Loucy (cell line): ENCODE results near the gene ARHGEF17.

Source experiments
- H2AFZ ChIP-seq: fragments of 200-600 bp; sonication (generic); 2 replicates; pipeline ENCODE4 v1.6.0; 2016; ENCODE audit warnings: antibody characterized with exemption, mild to moderate bottlenecking, low read length, moderate library complexity
- H3F3A ChIP-seq: fragments of 200-600 bp; 2 replicates; pipeline ENCODE4 v1.6.0; 2016; ENCODE audit warnings: antibody characterized with exemption, low read depth, mild to moderate bottlenecking
- H3K27me3 ChIP-seq: fragments of 200-600 bp; sonication (generic); 2 replicates; pipeline ENCODE4 v1.6.1; 2014; ENCODE audit warnings: low read length, mild to moderate bottlenecking; ENCODE audit not compliant: insufficient read depth, poor library complexity, severe bottlenecking
- H3K36me3 ChIP-seq: fragments of 200-600 bp; sonication (generic); 2 replicates; pipeline ENCODE4 v1.6.1; 2016; ENCODE audit warnings: low read length; ENCODE audit not compliant: insufficient read depth
- H3K4me1 ChIP-seq: fragments of 200-600 bp; sonication (generic); 2 replicates; pipeline ENCODE4 v1.5.1; 2014; ENCODE audit warnings: low read length, mild to moderate bottlenecking; ENCODE audit not compliant: insufficient read depth, poor library complexity, severe bottlenecking
- H3K4me2 ChIP-seq: fragments of 200-600 bp; sonication (generic); 2 replicates; pipeline ENCODE4 v1.6.0; 2014; ENCODE audit warnings: antibody characterized with exemption, low read length, low read depth, mild to moderate bottlenecking; ENCODE audit not compliant: poor library complexity, severe bottlenecking
- H3K4me3 ChIP-seq: fragments of 200-600 bp; sonication (generic); 2 replicates; pipeline ENCODE4 v1.5.1; 2014; ENCODE audit warnings: low read length, mild to moderate bottlenecking, mixed read lengths; ENCODE audit not compliant: poor library complexity, severe bottlenecking
- H3K79me2 ChIP-seq: fragments of 200-600 bp; sonication (generic); 2 replicates; pipeline ENCODE4 v1.6.1; 2014; ENCODE audit warnings: low read length; ENCODE audit not compliant: insufficient read depth
- H3K9ac ChIP-seq: fragments of 200-600 bp; sonication (generic); 2 replicates; pipeline ENCODE4 v1.6.0; 2014; ENCODE audit warnings: mild to moderate bottlenecking, low read depth, low read length, moderate library complexity; ENCODE audit not compliant: poor library complexity, severe bottlenecking
- H3K9me2 ChIP-seq: fragments of 200-600 bp; sonication (generic); replicated peaks from 2 replicates; pipeline ENCODE4 v1.6.1; 2016; ENCODE audit warnings: low read depth, low read length, mixed read lengths
- H3K9me3 ChIP-seq: fragments of 200-600 bp; sonication (generic); 2 replicates; pipeline ENCODE4 v1.6.1; 2014; ENCODE audit warnings: mild to moderate bottlenecking, antibody characterized with exemption, low read length, low read depth; ENCODE audit not compliant: insufficient read depth
- H4K20me1 ChIP-seq: fragments of 200-600 bp; sonication (generic); 2 replicates; pipeline ENCODE4 v1.6.0; 2014; ENCODE audit warnings: antibody characterized with exemption, low read length, mild to moderate bottlenecking; ENCODE audit not compliant: insufficient read depth, poor library complexity, severe bottlenecking
- EZH2phosphoT487 ChIP-seq: fragments of 200-600 bp; IDR thresholded peaks from 2 replicates; pipeline ENCODE4 v1.6.1; 2018; ENCODE audit warnings: antibody characterized with exemption, mild to moderate bottlenecking, moderate library complexity, borderline replicate concordance
- TF ChIP-seq, protein P1 (sequence below): fragments of 200-600 bp; sonication (generic); conservative IDR thresholded peaks from 2 replicates; pipeline ENCODE4 v1.5.1; 2014; ENCODE audit warnings: mild to moderate bottlenecking, antibody characterized with exemption, low read length

The ARHGEF17 gene

DNA sequence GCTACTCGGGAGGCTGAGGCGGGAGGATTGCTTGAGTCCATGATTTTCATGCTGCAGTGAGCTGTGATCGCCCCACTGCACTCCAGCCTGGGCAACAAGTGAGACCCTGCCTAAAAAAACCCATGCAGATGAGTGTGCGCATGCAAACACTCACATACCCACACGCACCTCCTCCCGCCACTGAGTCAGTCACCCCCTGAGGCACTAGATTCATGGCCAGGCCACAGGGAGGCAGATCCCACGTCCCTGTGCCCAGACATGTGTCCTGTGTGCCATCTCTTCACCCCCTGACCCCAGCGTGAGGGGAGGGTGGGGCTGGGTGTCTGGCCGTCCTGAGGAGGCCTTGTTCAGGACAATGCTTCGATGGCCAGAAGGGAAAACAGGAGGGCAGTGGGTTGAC lies 83.6 kb downstream of the ARHGEF17 start:
- no peaks in the 10 kb centered on the region for H3K27me3 ChIP-seq
- H3K9me3 ChIP-seq: no peaks in the 10 kb centered on the region
- H3K9ac ChIP-seq: no peak overlapping the region
- peaks cover 27% of the 10 kb centered on the region for H3K79me2 ChIP-seq
- peaks cover 66% of the 10 kb centered on the region; the same call in 1 of the 2 replicates for H3K36me3 ChIP-seq
- H3F3A ChIP-seq: no peaks in the 10 kb centered on the region
- H3K4me1 ChIP-seq: peaks cover 10% of the 10 kb centered on the region
- no peak overlapping the region for H3K4me3 ChIP-seq
- no peak overlapping the region for H3K4me2 ChIP-seq
- no peak overlapping the region for H2AFZ ChIP-seq
- TF ChIP-seq, protein P1, sequence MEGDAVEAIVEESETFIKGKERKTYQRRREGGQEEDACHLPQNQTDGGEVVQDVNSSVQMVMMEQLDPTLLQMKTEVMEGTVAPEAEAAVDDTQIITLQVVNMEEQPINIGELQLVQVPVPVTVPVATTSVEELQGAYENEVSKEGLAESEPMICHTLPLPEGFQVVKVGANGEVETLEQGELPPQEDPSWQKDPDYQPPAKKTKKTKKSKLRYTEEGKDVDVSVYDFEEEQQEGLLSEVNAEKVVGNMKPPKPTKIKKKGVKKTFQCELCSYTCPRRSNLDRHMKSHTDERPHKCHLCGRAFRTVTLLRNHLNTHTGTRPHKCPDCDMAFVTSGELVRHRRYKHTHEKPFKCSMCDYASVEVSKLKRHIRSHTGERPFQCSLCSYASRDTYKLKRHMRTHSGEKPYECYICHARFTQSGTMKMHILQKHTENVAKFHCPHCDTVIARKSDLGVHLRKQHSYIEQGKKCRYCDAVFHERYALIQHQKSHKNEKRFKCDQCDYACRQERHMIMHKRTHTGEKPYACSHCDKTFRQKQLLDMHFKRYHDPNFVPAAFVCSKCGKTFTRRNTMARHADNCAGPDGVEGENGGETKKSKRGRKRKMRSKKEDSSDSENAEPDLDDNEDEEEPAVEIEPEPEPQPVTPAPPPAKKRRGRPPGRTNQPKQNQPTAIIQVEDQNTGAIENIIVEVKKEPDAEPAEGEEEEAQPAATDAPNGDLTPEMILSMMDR: no peak
- TF ChIP-seq EZH2phosphoT487: no peak
- H3K9me2 ChIP-seq: no peaks in the 10 kb centered on the region
- H4K20me1 ChIP-seq: peaks cover 3% of the 10 kb centered on the region

DNA sequence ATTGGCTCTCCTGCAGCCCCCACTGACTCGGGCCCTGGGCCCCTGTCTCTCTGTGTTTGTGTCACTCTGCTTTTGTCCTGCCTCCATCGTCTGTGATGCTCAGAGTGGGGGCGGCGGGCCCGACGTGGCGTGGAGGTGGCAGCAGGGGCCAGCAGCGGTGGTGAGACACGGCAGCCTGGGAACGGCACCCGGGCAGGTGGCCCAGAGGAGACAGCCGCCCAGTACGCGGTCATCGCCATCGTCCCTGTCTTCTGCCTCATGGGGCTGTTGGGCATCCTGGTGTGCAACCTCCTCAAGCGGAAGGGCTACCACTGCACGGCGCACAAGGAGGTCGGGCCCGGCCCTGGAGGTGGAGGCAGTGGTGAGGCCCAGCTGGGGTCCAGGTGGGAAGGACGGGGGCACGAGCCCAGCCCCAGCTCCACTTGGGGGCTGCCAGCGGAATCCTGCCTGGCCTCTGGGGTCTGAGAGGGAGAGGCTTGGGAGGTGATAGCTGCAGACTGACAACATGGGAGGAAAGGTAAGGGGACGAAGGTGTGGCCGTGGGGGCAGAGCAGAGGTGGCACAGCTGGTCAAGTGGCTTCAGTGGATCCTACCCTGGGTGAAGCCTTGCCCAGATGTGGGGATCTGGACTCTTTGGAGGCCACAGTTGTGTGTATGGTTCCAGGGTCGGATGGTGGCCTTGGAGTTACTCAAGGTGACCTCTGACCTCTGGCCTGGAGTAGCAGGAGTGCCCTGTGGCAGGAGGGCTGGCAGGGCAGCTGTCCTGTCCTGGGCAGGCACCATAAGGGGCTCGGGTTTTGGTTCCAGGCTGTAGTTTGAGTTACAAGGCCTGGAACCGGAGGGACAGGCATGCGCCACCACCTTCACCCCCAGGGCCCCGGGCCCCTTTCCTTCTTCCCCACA lies 84.3 kb downstream of the ARHGEF17 start:
- no peaks in the 10 kb centered on the region for H3K9me3 ChIP-seq
- H3K4me2 ChIP-seq: no peak overlapping the region
- TF ChIP-seq, protein P1: no peak
- no peak for TF ChIP-seq EZH2phosphoT487
- no peaks in the 10 kb centered on the region for H3F3A ChIP-seq
- H2AFZ ChIP-seq: no peak overlapping the region
- no peaks in the 10 kb centered on the region for H3K27me3 ChIP-seq
- H4K20me1 ChIP-seq: peaks cover 2% of the 10 kb centered on the region
- H3K9ac ChIP-seq: no peak overlapping the region
- H3K79me2 ChIP-seq: peaks cover 21% of the 10 kb centered on the region; the same call in 1 of the 2 replicates
- no peak overlapping the region for H3K4me3 ChIP-seq
- H3K9me2 ChIP-seq: no peaks in the 10 kb centered on the region
- peaks cover 3% of the 10 kb centered on the region for H3K4me1 ChIP-seq
- H3K36me3 ChIP-seq: peaks cover 73% of the 10 kb centered on the region; the same call in 1 of the 2 replicates

DNA sequence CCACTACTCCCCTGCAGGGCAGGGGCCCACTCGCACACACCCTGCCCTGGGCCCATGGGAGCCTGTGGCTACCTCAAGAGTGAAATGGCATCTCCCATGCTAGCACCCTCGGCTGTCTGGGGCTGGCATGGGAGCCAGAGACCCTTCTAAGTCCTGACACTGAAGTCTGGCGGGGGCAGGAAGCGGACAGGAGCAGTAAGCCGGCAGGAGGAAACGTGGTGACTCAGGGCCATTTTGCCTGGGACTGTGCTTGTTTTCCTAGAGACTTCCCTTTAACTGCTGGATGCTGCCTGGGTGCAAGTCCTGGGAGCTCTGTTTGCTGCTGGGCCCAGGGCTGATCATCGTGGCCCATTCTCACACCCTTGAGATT lies 84.9 kb downstream of the ARHGEF17 start:
- Histone ChIP-seq H3K79me2 (peaks cover 14% of the 10 kb centered on the region; the same call in 1 of the 2 replicates), H3F3A (no peaks in the 10 kb centered on the region), H4K20me1 (no peaks in the 10 kb centered on the region), H2AFZ (no peak overlapping the region), H3K4me3 (no peak overlapping the region), H3K4me2 (no peak overlapping the region), H3K36me3 (peaks cover 77% of the 10 kb centered on the region; the same call in 1 of the 2 replicates), H3K9me2 (no peaks in the 10 kb centered on the region), H3K9ac (no peak overlapping the region), H3K9me3 (no peaks in the 10 kb centered on the region), H3K4me1 (no peaks in the 10 kb centered on the region), H3K27me3 (no peaks in the 10 kb centered on the region)
- TF ChIP-seq, protein P1: no peak
- TF ChIP-seq EZH2phosphoT487: no peak
